ENCODE data around the gene SMCR8. TPM values are rescaled to one million over a fixed set of nuclear protein-coding genes. Genes with fewer than 3 reads are reported as not detected.

SMCR8 gene
- total and polyA plus RNA-seq, 10 of the 15 experiments (the other 5 are each of a cell fraction or from before 2014, with no cell fraction given): 0.52 to 16.4 (median 8.0) TPM

DNA sequence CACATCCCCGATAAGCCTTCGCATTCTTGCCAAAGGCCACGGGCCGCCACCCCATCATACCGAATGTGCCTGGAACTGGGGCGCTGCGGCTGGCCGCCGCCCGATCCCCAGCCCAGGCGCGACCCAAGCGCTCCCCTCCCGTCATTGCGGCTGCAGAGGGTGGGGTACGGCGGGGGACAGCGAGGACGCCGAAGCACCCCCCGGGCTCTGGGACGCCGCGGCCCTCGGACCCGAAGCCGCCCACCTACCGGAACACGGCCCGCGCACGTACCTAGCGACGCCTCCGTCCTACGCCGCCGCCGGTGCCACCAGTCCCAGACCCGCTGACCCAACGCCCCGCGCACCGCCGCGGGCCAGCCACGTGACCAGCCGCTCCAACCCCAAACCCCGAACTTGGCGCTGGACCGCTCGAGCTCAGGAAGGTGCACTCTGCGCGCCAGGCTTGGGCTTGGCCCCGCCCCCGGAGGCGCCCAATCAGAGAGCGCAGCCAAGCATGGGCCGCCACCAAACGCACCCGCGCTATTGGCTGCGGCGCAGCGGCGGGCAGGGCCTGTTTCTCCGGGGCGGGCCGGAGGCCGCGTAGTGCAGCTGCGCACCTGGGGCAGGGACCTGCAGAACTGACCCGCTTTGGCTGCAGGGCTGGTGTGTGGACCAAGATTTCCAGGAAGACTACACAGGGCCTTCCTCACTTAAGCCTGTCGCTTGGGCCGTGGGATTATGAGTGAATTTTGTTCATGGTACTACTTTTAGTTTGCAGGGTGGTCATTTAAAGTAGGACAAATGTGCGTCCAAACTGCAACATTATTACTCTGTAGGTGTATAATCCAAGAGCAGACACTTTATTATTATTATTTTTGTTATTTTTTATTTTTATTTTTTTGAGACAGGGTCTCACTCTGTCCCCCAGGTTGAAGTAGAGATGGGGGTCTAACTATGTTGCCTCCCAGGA is 48.3 kb downstream of the SMCR8 start, which contains the start of gene SHMT1 (continued):
- TF ChIP-seq SPI1 (IDR thresholded peaks at IDR 0.05; ENCODE audit: borderline replicate concordance, insufficient read depth, low read depth, low read length) (no peak), RUNX3 (IDR thresholded peaks at IDR 0.05; ENCODE audit: low read length) (0 out of 2 replicates have a peak, but pooled peaks have one; percentile 3), ZBTB40 (IDR thresholded peaks at IDR 0.05; ENCODE audit: borderline replicate concordance) (no peak), CREB1 (IDR thresholded peaks at IDR 0.05; ENCODE audit: low read depth) (0 out of 2 replicates have a peak, but pooled peaks have one; percentile 30), NFYB (IDR thresholded peaks at IDR 0.05; ENCODE audit: insufficient read depth, low read depth, low read length) (peak; percentile 90), NR2F1 (conservative IDR thresholded peaks at IDR 0.05) (peak; percentile 69), MXI1 (IDR thresholded peaks at IDR 0.05; ENCODE audit: low read depth, low read length) (0 out of 2 replicates have a peak, but pooled peaks have one; percentile 47)
- TF ChIP-seq, protein P1, sequence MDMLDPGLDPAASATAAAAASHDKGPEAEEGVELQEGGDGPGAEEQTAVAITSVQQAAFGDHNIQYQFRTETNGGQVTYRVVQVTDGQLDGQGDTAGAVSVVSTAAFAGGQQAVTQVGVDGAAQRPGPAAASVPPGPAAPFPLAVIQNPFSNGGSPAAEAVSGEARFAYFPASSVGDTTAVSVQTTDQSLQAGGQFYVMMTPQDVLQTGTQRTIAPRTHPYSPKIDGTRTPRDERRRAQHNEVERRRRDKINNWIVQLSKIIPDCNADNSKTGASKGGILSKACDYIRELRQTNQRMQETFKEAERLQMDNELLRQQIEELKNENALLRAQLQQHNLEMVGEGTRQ (IDR thresholded peaks at IDR 0.05; ENCODE audit: borderline replicate concordance, low read depth, low read length): peak; percentile 56
